B cell (primary cell): ENCODE results near the gene ITGA7. TPM values are rescaled to one million over a fixed set of nuclear protein-coding genes. Genes with fewer than 3 reads are reported as not detected.

Source experiments
- ATAC-seq: fragments of 200-7000 bp; cut with Tn5 transposase; one replicate; pipeline ENCODE4 v1.10.0; 2021; ENCODE audit warnings: low read depth, mild to moderate bottlenecking, moderate number of reproducible peaks, moderate library complexity
- CTCF ChIA-PET: fragments of 350-600 bp; sonication (Branson Sonifier 250); formaldehyde crosslinking; loops from one replicate; lab custom pipeline; 2021; ENCODE audit warnings: antibody characterized with exemption, inconsistent platforms; lab: Charles Lee
- POLR2A ChIA-PET: fragments of 350-600 bp; sonication (Branson Sonifier 250); formaldehyde crosslinking; loops from one replicate; lab custom pipeline; 2021; ENCODE audit warnings: antibody characterized with exemption; lab: Charles Lee
- DNase-seq: peaks from one replicate; pipeline ENCODE4 v3.0.0; 2013
- H2AFZ ChIP-seq: 2 replicates; pipeline ENCODE4 v1.6.1; 2012; ENCODE audit warnings: mild to moderate bottlenecking, low read depth, low read length; ENCODE audit not compliant: insufficient read depth, poor library complexity, severe bottlenecking
- H3K27ac ChIP-seq, 2 donors: 1 replicate in 1 of 2; 2 replicates in 1 of 2; pipeline ENCODE4 v1.5.1; 2012 to 2013; ENCODE audit warnings: low read length in 2 of 2, mild to moderate bottlenecking in 2 of 2, moderate library complexity in 1 of 2
- H3K27me3 ChIP-seq, 4 experiments: fragments of 200-600 bp in 1 of 4; sonication (generic) in 1 of 4; replicated peaks in 1 of 4; 1 replicate in 2 of 4; 2 replicates in 2 of 4; pipeline versions ENCODE4 v1.6.1 to v1.7.0; 2013 to 2016; ENCODE audit warnings: low read length in 3 of 4, mild to moderate bottlenecking in 2 of 4, mixed read lengths in 1 of 4, moderate library complexity in 1 of 4; ENCODE audit not compliant: insufficient read depth in 4 of 4, control insufficient read depth in 3 of 4; ENCODE audit errors: control extremely low read depth in 1 of 4
- H3K36me3 ChIP-seq, 2 experiments: replicated peaks in 1 of 2; 1 replicate in 1 of 2; 2 replicates in 1 of 2; pipeline versions ENCODE4 v1.6.1 to v1.7.1; 2013; ENCODE audit warnings: low read length in 1 of 2; ENCODE audit not compliant: insufficient read depth in 2 of 2, control insufficient read depth in 1 of 2; ENCODE audit errors: control extremely low read depth in 1 of 2, extremely low read depth in 1 of 2
- H3K4me1 ChIP-seq, 2 donors: fragments of 200-600 bp in 1 of 2; sonication (generic) in 1 of 2; 1 replicate in 1 of 2; 2 replicates in 1 of 2; pipeline versions ENCODE4 v1.5.1 to v1.6.1; 2013 to 2017; ENCODE audit warnings: low read length in 2 of 2; ENCODE audit not compliant: control insufficient read depth in 2 of 2, insufficient read depth in 2 of 2
- H3K4me2 ChIP-seq: replicated peaks from 2 replicates; pipeline ENCODE3; 2012; ENCODE audit warnings: mild to moderate bottlenecking, low read depth, low read length; ENCODE audit not compliant: poor library complexity, severe bottlenecking
- H3K4me3 ChIP-seq, 5 experiments: fragments of 200-600 bp in 1 of 5; sonication (generic) in 1 of 5; 1 replicate in 3 of 5; 2 replicates in 2 of 5; pipeline versions ENCODE4 v1.5.1 to v1.7.0; 2011 to 2016; ENCODE audit warnings: low read length in 4 of 5, mild to moderate bottlenecking in 4 of 5, low read depth in 2 of 5, control low read depth in 1 of 5, moderate library complexity in 1 of 5; ENCODE audit not compliant: insufficient read depth in 1 of 5; ENCODE audit errors: control extremely low read depth in 1 of 5, extremely low read depth in 1 of 5
- H3K79me2 ChIP-seq: fragments of 200-600 bp; sonication (generic); one replicate; pipeline ENCODE4 v1.6.0; 2016; ENCODE audit warnings: low read length; ENCODE audit not compliant: control insufficient read depth, insufficient read depth
- H3K9ac ChIP-seq: fragments of 200-600 bp; sonication (generic); 2 replicates; pipeline ENCODE4 v1.6.1; 2017; ENCODE audit warnings: mild to moderate bottlenecking, low read length, moderate library complexity
- H3K9me3 ChIP-seq, 3 donors: one replicate each; pipeline versions ENCODE4 v1.6.1 to v1.7.1; 2013; ENCODE audit warnings: low read length in 2 of 3; ENCODE audit not compliant: control insufficient read depth in 2 of 3, insufficient read depth in 1 of 3; ENCODE audit errors: control extremely low read depth in 1 of 3
- H4K20me1 ChIP-seq: 2 replicates; pipeline ENCODE4 v1.6.0; 2012; ENCODE audit warnings: mild to moderate bottlenecking, low read length; ENCODE audit not compliant: insufficient read depth, control insufficient read depth, poor library complexity, severe bottlenecking
- H3K27ac Mint-ChIP-seq: one replicate; pipeline ENCODE4 v1.8.0; 2021; ENCODE audit warnings: mixed read lengths
- H3K27me3 Mint-ChIP-seq: one replicate; pipeline ENCODE4 v1.8.0; 2021; ENCODE audit warnings: mixed read lengths
- H3K4me1 Mint-ChIP-seq: one replicate; pipeline ENCODE4 v1.8.0; 2021; ENCODE audit warnings: mixed read lengths
- H3K4me3 Mint-ChIP-seq: one replicate; pipeline ENCODE4 v1.8.0; 2021; ENCODE audit warnings: mixed read lengths
- H3K9me3 Mint-ChIP-seq: one replicate; pipeline ENCODE4 v1.8.0; 2022; ENCODE audit warnings: mixed read lengths; ENCODE audit not compliant: insufficient read depth
- CTCF ChIP-seq: fragments of 200-600 bp; IDR thresholded peaks from one replicate; pipeline ENCODE4 v1.8.0; 2022; ENCODE audit warnings: antibody characterized with exemption, mild to moderate bottlenecking
- EZH2 ChIP-seq: IDR thresholded peaks from 2 replicates; pipeline ENCODE4 v1.6.1; 2012; ENCODE audit warnings: borderline replicate concordance, low read depth, mild to moderate bottlenecking, moderate library complexity, low read length; ENCODE audit not compliant: insufficient read depth, poor library complexity, severe bottlenecking
- WGBS: methylation state at CpG from one replicate; pipeline ENCODE4 v1.1.5; 2013; ENCODE audit warnings: missing lambda C conversion rate; ENCODE audit not compliant: insufficient coverage; 5-methylcytosine and 5-hydroxymethylcytosine counted together
- intact Hi-C: fragments of 100-400 bp; cut with micrococcal nuclease; formaldehyde crosslinking; loops from one replicate; pipeline ENCODE4 v1.10.0; 2022
- polyA plus RNA-seq: library from polyadenylated mRNA; depleted of rRNA; stranded (reverse); fragments of >200 nt; gene quantifications from 2 replicates; pipeline ENCODE4 v1.2.3, GENCODE V29; 2012
- total RNA-seq, 2 donors: library from RNA; stranded (reverse); fragments of 120-200 nt in 1 of 2; gene quantifications; 1 replicate in 1 of 2; 2 replicates in 1 of 2; pipeline versions ENCODE4 v1.2.3 to v1.2.4, GENCODE V29; 2013 to 2022

Gene ITGA7
- total and polyA plus RNA-seq, 2 donors (not counting 1 experiment from before 2014, with no cell fraction given), result 2.4 to 3.3 TPM

GRCh38 chr12:55708695-55709233, 1.1 kb upstream of the ITGA7 start:
- H4K20me1 ChIP-seq, result no peaks in the 10 kb centered on the region
- H2AFZ ChIP-seq, result peak overlapping the region; percentile 91
- H3K79me2 ChIP-seq, result no peaks in the 10 kb centered on the region
- ChIA-PET POLR2A (no interaction called here), CTCF (interaction anchor here (1.6 kb wide), 1 partner anchor 29 kb away, joined by 4 read pairs; no protein-coding TSS in a partner anchor)
- H3K9ac ChIP-seq, result peak overlapping the region; percentile 69
- H3K4me2 ChIP-seq, result peak overlapping the region; percentile 96
- ATAC-seq, result no peak
- Mint-ChIP-seq H3K27ac (no peak overlapping the region), H3K4me3 (peak overlapping the region; percentile 90), H3K27me3 (peaks cover 18% of the 10 kb centered on the region), H3K4me1 (peaks cover 28% of the 10 kb centered on the region), H3K9me3 (no peaks in the 10 kb centered on the region)
- H3K27ac ChIP-seq, result no peak overlapping the region
- no peak for TF ChIP-seq CTCF
- no peak for TF ChIP-seq EZH2
- no CpG with 5 or more reads among the region's 3 CpGs for WGBS
- peaks cover 0 to 20% (median 8%) of the 10 kb centered on the region in 4 experiments for H3K27me3 ChIP-seq
- H3K36me3 ChIP-seq, result no peaks in the 10 kb centered on the region
- intact Hi-C loops, result loop anchor here (5.0 kb wide), 1 partner anchor 36 kb away; no protein-coding TSS in a partner anchor
- H3K9me3 ChIP-seq, result no peaks in the 10 kb centered on the region
- DNase-seq, result no peak
- peak overlapping the region in 3 of 5 experiments; percentile 38 to 81 (median 58) for H3K4me3 ChIP-seq
- H3K4me1 ChIP-seq, result peaks cover 19 to 21% of the 10 kb centered on the region in 2 donors

GRCh38 chr12:55707219-55707671, 459 bp downstream of the ITGA7 start:
- CTCF ChIA-PET, result interaction anchor here (1.0 to 2.8 kb wide), 5 partner anchors 22 to 51 kb away, joined by 3 to 15 read pairs (median 3); no protein-coding TSS in a partner anchor
- TF ChIP-seq EZH2 (no peak), CTCF (no peak)
- peak overlapping the region; percentile 69 for H3K9ac ChIP-seq
- H3K4me3 ChIP-seq, result peak overlapping the region in 4 of 5 experiments; percentile 41 to 81 (median 61)
- H3K27me3 ChIP-seq, result peaks cover 0 to 20% (median 8%) of the 10 kb centered on the region in 4 experiments
- H3K27ac Mint-ChIP-seq, result peak overlapping the region; percentile 20
- DNase-seq (no peak), ATAC-seq (no peak)
- intact Hi-C loops, result loop anchor here (5.0 kb wide), 1 partner anchor 35 kb away; no protein-coding TSS in a partner anchor
- 13% methylated on average over 21 of the region's 22 CpGs for WGBS
- H3K27me3 Mint-ChIP-seq, result peaks cover 18% of the 10 kb centered on the region
- peak overlapping the region; percentile 70 for H2AFZ ChIP-seq
- no peaks in the 10 kb centered on the region for H3K36me3 ChIP-seq
- H3K4me1 Mint-ChIP-seq, result peaks cover 28% of the 10 kb centered on the region
- peak overlapping the region; percentile 90 for H3K4me3 Mint-ChIP-seq
- no peaks in the 10 kb centered on the region for H3K9me3 Mint-ChIP-seq
- H4K20me1 ChIP-seq, result no peaks in the 10 kb centered on the region
- H3K79me2 ChIP-seq, result no peaks in the 10 kb centered on the region
- H3K9me3 ChIP-seq, result no peaks in the 10 kb centered on the region
- POLR2A ChIA-PET, result interaction anchor here (1.2 kb wide), 1 partner anchor 9 kb away, joined by 5 read pairs; the partner anchor contains the start of gene BLOC1S1
- peaks cover 19 to 21% of the 10 kb centered on the region in 2 donors for H3K4me1 ChIP-seq
- H3K4me2 ChIP-seq, result peak overlapping the region; percentile 96
- H3K27ac ChIP-seq, result no peak overlapping the region
